Measurements from ENCODE around the gene ENDOU. TPM values are rescaled to one million over a fixed set of nuclear protein-coding genes. Genes with fewer than 3 reads are reported as not detected.
A peak's percentile ranks its signal among the peaks of the same experiment; 100 is the strongest.

The ENDOU gene
- total RNA-seq, 3 donors from 2014 or later: 0.98 to 1.4 (median 1.0) TPM

GRCh38 chr12:47757840-47758583, 32.7 kb upstream of the ENDOU start:
- TF ChIP-seq CTCF (IDR thresholded peaks at IDR 0.05): no peak
- no peak for TF ChIP-seq POLR2AphosphoS5 (IDR thresholded peaks at IDR 0.05)
- TF ChIP-seq POLR2A (IDR thresholded peaks at IDR 0.05): no peak
- DNase-seq (ENCODE audit: low spot score in 2 of 2): no peak
- Histone ChIP-seq H3K27ac (peak overlapping the region; percentile 87 to 88), H3K4me3 (peak overlapping the region; percentile 54 to 70 (median 60)), H3K36me3 (no peaks in the 10 kb centered on the region), H3K27me3 (no peaks in the 10 kb centered on the region), H3K9me3 (no peaks in the 10 kb centered on the region), H3K4me1 (peaks cover 16 to 18% of the 10 kb centered on the region in 2 donors)
- intact Hi-C loops (cut with DNase I; ENCODE audit: low total_unique reads): no loop called here

- no peak for TF ChIP-seq POLR2A (IDR thresholded peaks at IDR 0.05)
- TF ChIP-seq CTCF (IDR thresholded peaks at IDR 0.05): no peak
- TF ChIP-seq POLR2AphosphoS5 (IDR thresholded peaks at IDR 0.05): no peak
- peak overlapping the region; percentile 54 to 70 (median 60) for H3K4me3 ChIP-seq
- peaks cover 18 to 24% of the 10 kb centered on the region in 2 donors for H3K4me1 ChIP-seq
- H3K9me3 ChIP-seq: no peaks in the 10 kb centered on the region
- H3K36me3 ChIP-seq: no peaks in the 10 kb centered on the region
- H3K27me3 ChIP-seq: no peaks in the 10 kb centered on the region
- peak overlapping the region; percentile 87 to 88 for H3K27ac ChIP-seq
- DNase-seq (ENCODE audit: low spot score in 2 of 2): no peak
- intact Hi-C loops (cut with DNase I; ENCODE audit: low total_unique reads): no loop called here
Observed at GRCh38 chr12:47757364-47757839, 32.1 kb upstream of the ENDOU start.

DNA sequence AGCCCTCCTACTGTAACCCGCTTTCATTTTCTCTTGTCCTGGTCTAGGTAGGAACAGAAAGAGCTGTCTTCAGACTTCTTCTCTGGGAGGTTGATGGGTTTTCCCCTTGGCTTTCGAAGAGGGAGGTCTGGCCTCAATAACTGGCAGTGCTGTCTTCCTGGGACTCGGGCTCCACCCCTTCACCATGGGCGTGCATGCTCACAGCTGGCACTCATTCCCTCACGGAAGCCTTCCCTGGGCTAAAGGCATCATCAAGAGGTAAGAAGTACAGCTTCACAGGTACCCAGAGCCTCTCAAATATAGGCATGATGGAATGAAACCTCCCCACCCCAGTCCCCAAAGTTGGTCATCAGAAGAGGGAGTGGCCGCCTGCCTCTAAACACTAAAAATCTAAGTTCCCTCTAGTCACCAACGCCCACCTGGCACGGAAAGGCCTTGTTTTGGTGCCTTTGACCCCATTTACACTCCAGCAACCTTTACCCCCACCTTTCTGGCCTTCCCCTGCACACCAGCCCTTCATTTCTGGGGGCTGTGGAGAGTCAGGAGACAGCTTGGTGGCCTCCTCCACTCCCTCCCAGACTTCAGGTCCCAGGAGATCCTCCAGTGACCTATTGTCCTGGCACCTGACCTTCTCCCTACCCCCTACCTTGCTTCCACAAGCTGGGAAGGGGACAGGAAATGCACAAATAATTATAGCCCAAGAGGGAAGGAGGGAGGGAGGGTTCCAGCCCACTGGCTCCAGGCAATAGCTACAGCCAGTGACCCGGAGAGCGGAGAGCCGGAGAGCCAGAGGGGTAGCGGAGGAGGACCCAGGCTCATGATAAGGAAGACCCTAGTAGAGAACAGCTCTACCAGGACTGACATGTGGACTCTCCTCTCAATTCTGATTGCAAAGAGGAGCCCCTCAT, 30.6 kb upstream of the ENDOU start:
- Histone ChIP-seq H3K27me3 (no peaks in the 10 kb centered on the region), H3K4me3 (peak overlapping the region; percentile 54 to 70 (median 60)), H3K27ac (peak overlapping the region; percentile 88 to 95), H3K9me3 (no peaks in the 10 kb centered on the region), H3K36me3 (no peaks in the 10 kb centered on the region), H3K4me1 (peaks cover 24 to 27% of the 10 kb centered on the region in 2 donors)
- peak in 1 of 2 donors; percentile 84 for DNase-seq (ENCODE audit: low spot score in 2 of 2)
- TF ChIP-seq POLR2A (IDR thresholded peaks at IDR 0.05): no peak
- no peak for TF ChIP-seq POLR2AphosphoS5 (IDR thresholded peaks at IDR 0.05)
- no peak for TF ChIP-seq CTCF (IDR thresholded peaks at IDR 0.05)
- intact Hi-C loops (cut with DNase I; ENCODE audit: low total_unique reads): no loop called here

- H3K4me3 ChIP-seq: peak overlapping the region; percentile 54 to 70 (median 60)
- no peak for DNase-seq (ENCODE audit: low spot score in 2 of 2)
- peak overlapping the region; percentile 88 to 95 for H3K27ac ChIP-seq
- H3K36me3 ChIP-seq: no peaks in the 10 kb centered on the region
- H3K27me3 ChIP-seq: no peaks in the 10 kb centered on the region
- TF ChIP-seq POLR2A (IDR thresholded peaks at IDR 0.05): no peak
- no peak for TF ChIP-seq CTCF (IDR thresholded peaks at IDR 0.05)
- TF ChIP-seq POLR2AphosphoS5 (IDR thresholded peaks at IDR 0.05): no peak
- H3K4me1 ChIP-seq: peaks cover 24 to 27% of the 10 kb centered on the region in 2 donors
- intact Hi-C loops (cut with DNase I; ENCODE audit: low total_unique reads): no loop called here
- H3K9me3 ChIP-seq: no peaks in the 10 kb centered on the region
Observed at GRCh38 chr12:47754881-47755280, 29.6 kb upstream of the ENDOU start.
